Measurements from ENCODE around the gene IQCM. TPM values are rescaled to one million over a fixed set of nuclear protein-coding genes. Genes with fewer than 3 reads are reported as not detected.

IQCM gene
- not detected for total RNA-seq

- Mint-ChIP-seq H3K27ac (no peak within 1 kb of the TSS), H3K9me3 (peaks cover 0 to 3% of the 10 kb centered on the region in 2 donors), H3K36me3 (no peaks in the 10 kb centered on the region)
- no peak for DNase-seq (ENCODE audit: low spot score in 2 of 2)
- ATAC-seq: no peak
Observed at GRCh38 chr4:149815743-149816142, at the start of gene IQCM. IQCM (minus strand) TSS chr4:149815843; CDS start chr4:149742691, 73,152 bp downstream.

GRCh38 chr4:149857446-149857845 is 41.8 kb upstream of the IQCM start:
- Mint-ChIP-seq H3K36me3 (peaks cover 0 to 9% of the 10 kb centered on the region in 2 donors), H3K9me3 (peaks cover 7 to 11% of the 10 kb centered on the region in 2 donors), H3K27ac (no peak overlapping the region)
- no peak for DNase-seq (ENCODE audit: low spot score in 2 of 2)
- ATAC-seq: no peak

GRCh38 chr4:149845743-149846142 is 30.1 kb upstream of the IQCM start:
- no peak overlapping the region for H3K27ac Mint-ChIP-seq
- H3K36me3 Mint-ChIP-seq: no peaks in the 10 kb centered on the region
- ATAC-seq (no peak), DNase-seq (ENCODE audit: low spot score in 2 of 2) (no peak)
- peaks cover 0 to 5% of the 10 kb centered on the region in 2 donors for H3K9me3 Mint-ChIP-seq

GRCh38 chr4:149841686-149842085 is 26.0 kb upstream of the IQCM start:
- Mint-ChIP-seq H3K27ac (no peak overlapping the region), H3K36me3 (no peaks in the 10 kb centered on the region), H3K9me3 (peaks cover 0 to 1% of the 10 kb centered on the region in 2 donors)
- ATAC-seq: no peak
- DNase-seq (ENCODE audit: low spot score in 2 of 2): no peak

- peaks cover 0 to 5% of the 10 kb centered on the region in 2 donors for H3K9me3 Mint-ChIP-seq
- ATAC-seq (no peak), DNase-seq (ENCODE audit: low spot score in 2 of 2) (no peak)
- H3K36me3 Mint-ChIP-seq: no peaks in the 10 kb centered on the region
- H3K27ac Mint-ChIP-seq: no peak overlapping the region
Observed at GRCh38 chr4:149838036-149838435, 22.4 kb upstream of the IQCM start.

GRCh38 chr4:149836546-149836945 is 20.9 kb upstream of the IQCM start:
- DNase-seq (ENCODE audit: low spot score in 2 of 2) (no peak), ATAC-seq (no peak)
- Mint-ChIP-seq H3K27ac (no peak overlapping the region), H3K9me3 (peaks cover 4 to 5% of the 10 kb centered on the region in 2 donors), H3K36me3 (no peaks in the 10 kb centered on the region)

- H3K27ac Mint-ChIP-seq: no peak overlapping the region
- peaks cover 5% of the 10 kb centered on the region in 2 donors for H3K9me3 Mint-ChIP-seq
- DNase-seq (ENCODE audit: low spot score in 2 of 2) (no peak), ATAC-seq (no peak)
- H3K36me3 Mint-ChIP-seq: no peaks in the 10 kb centered on the region
Observed at GRCh38 chr4:149835280-149835679, 19.6 kb upstream of the IQCM start.

- ATAC-seq (no peak), DNase-seq (ENCODE audit: low spot score in 2 of 2) (no peak)
- H3K27ac Mint-ChIP-seq: no peak overlapping the region
Observed at GRCh38 chr4:149831656-149832208, 16.1 kb upstream of the IQCM start.

GRCh38 chr4:149830823-149831222 is 15.2 kb upstream of the IQCM start:
- Mint-ChIP-seq H3K27ac (no peak overlapping the region), H3K36me3 (no peaks in the 10 kb centered on the region), H3K9me3 (peaks cover 9 to 11% of the 10 kb centered on the region in 2 donors)
- DNase-seq (ENCODE audit: low spot score in 2 of 2): no peak
- ATAC-seq: no peak

More at GRCh38 chr4:149831656-149832208, 16.1 kb upstream of the IQCM start:
- peaks cover 9 to 11% of the 10 kb centered on the region in 2 donors for H3K9me3 Mint-ChIP-seq
- H3K36me3 Mint-ChIP-seq: no peaks in the 10 kb centered on the region

- ATAC-seq: no peak
- H3K36me3 Mint-ChIP-seq: no peaks in the 10 kb centered on the region
- no peak for DNase-seq (ENCODE audit: low spot score in 2 of 2)
- H3K27ac Mint-ChIP-seq: no peak overlapping the region
- H3K9me3 Mint-ChIP-seq: peaks cover 4 to 5% of the 10 kb centered on the region in 2 donors
Observed at GRCh38 chr4:149825336-149825735, 9.7 kb upstream of the IQCM start.

GRCh38 chr4:149823769-149824221 is 8.2 kb upstream of the IQCM start:
- no peak for ATAC-seq
- DNase-seq (ENCODE audit: low spot score in 2 of 2): no peak
- Mint-ChIP-seq H3K36me3 (no peaks in the 10 kb centered on the region), H3K27ac (no peak overlapping the region), H3K9me3 (peaks cover 4 to 5% of the 10 kb centered on the region in 2 donors)

- no peak for DNase-seq (ENCODE audit: low spot score in 2 of 2)
- Mint-ChIP-seq H3K9me3 (peaks cover 0 to 8% of the 10 kb centered on the region in 2 donors), H3K27ac (no peak overlapping the region), H3K36me3 (no peaks in the 10 kb centered on the region)
- ATAC-seq: no peak
Observed at GRCh38 chr4:149801416-149801815, 14.2 kb downstream of the IQCM start.

GRCh38 chr4:149799546-149799945 is 16.1 kb downstream of the IQCM start:
- DNase-seq (ENCODE audit: low spot score in 2 of 2): no peak
- H3K27ac Mint-ChIP-seq: no peak overlapping the region
- peaks cover 7 to 11% of the 10 kb centered on the region in 2 donors for H3K9me3 Mint-ChIP-seq
- ATAC-seq: no peak
- no peaks in the 10 kb centered on the region for H3K36me3 Mint-ChIP-seq

GRCh38 chr4:149796381-149796780 is 19.3 kb downstream of the IQCM start:
- H3K36me3 Mint-ChIP-seq: no peaks in the 10 kb centered on the region
- peaks cover 9 to 11% of the 10 kb centered on the region in 2 donors for H3K9me3 Mint-ChIP-seq
- no peak overlapping the region for H3K27ac Mint-ChIP-seq
- DNase-seq (ENCODE audit: low spot score in 2 of 2): no peak
- ATAC-seq: no peak

- DNase-seq (ENCODE audit: low spot score in 2 of 2) (no peak), ATAC-seq (no peak)
- Mint-ChIP-seq H3K27ac (no peak overlapping the region), H3K9me3 (peaks cover 10 to 11% of the 10 kb centered on the region in 2 donors), H3K36me3 (no peaks in the 10 kb centered on the region)
Observed at GRCh38 chr4:149795256-149795655, 20.4 kb downstream of the IQCM start.

- peaks cover 10 to 11% of the 10 kb centered on the region in 2 donors for H3K9me3 Mint-ChIP-seq
- no peaks in the 10 kb centered on the region for H3K36me3 Mint-ChIP-seq
- no peak for DNase-seq (ENCODE audit: low spot score in 2 of 2)
- ATAC-seq: no peak
- no peak overlapping the region for H3K27ac Mint-ChIP-seq
Observed at GRCh38 chr4:149794352-149794751, 21.3 kb downstream of the IQCM start.

- Mint-ChIP-seq H3K27ac (no peak overlapping the region), H3K36me3 (no peaks in the 10 kb centered on the region), H3K9me3 (peaks cover 10 to 11% of the 10 kb centered on the region in 2 donors)
- no peak for DNase-seq (ENCODE audit: low spot score in 2 of 2)
- ATAC-seq: no peak
Observed at GRCh38 chr4:149793459-149793858, 22.2 kb downstream of the IQCM start.

GRCh38 chr4:149791851-149792250 is 23.8 kb downstream of the IQCM start:
- Mint-ChIP-seq H3K9me3 (peaks cover 4 to 10% of the 10 kb centered on the region in 2 donors), H3K36me3 (no peaks in the 10 kb centered on the region), H3K27ac (no peak overlapping the region)
- ATAC-seq (no peak), DNase-seq (ENCODE audit: low spot score in 2 of 2) (no peak)
